Measurements from ENCODE around the gene GNL2. TPM values are rescaled to one million over a fixed set of nuclear protein-coding genes. Genes with fewer than 3 reads are reported as not detected.
"Not testable (repeated sequence)": the region's sequence is repeated elsewhere in the genome, so short reads cannot be mapped to it uniquely, and the experiment has no call there.

Gene GNL2
- total RNA-seq, 1 experiment from 2014 or later = 106 TPM

- Histone ChIP-seq H3K27ac (ENCODE audit: insufficient read length, low read depth, low read length) (no peak overlapping the region), H3K4me1 (ENCODE audit: insufficient read depth, low read length) (no peaks in the 10 kb centered on the region), H2BK120ac (ENCODE audit: low read depth, low read length, poor library complexity, severe bottlenecking) (no peak overlapping the region), H3K14ac (ENCODE audit: insufficient read depth, low read length) (no peak overlapping the region), H3K79me1 (ENCODE audit: insufficient read depth, low read depth, low read length, poor library complexity, severe bottlenecking) (no peaks in the 10 kb centered on the region), H4K91ac (ENCODE audit: insufficient read length, low read depth, low read length) (no peak overlapping the region), H3K23me2 (ENCODE audit: insufficient read length, low read depth, low read length, poor library complexity, severe bottlenecking) (no peaks in the 10 kb centered on the region), H2AK5ac (ENCODE audit: insufficient read length, low read length) (no peak overlapping the region), H3K23ac (ENCODE audit: insufficient read length, low read depth, low read length) (no peak overlapping the region), H3K79me2 (ENCODE audit: insufficient read depth, low read length) (peaks cover 6% of the 10 kb centered on the region; the same call in 1 of the 2 replicates), H3K9ac (ENCODE audit: extremely low read depth, insufficient read length, low read length) (no peak overlapping the region), H2BK15ac (ENCODE audit: low read depth, low read length) (no peak overlapping the region), H3K18ac (ENCODE audit: insufficient read length, low read depth, low read length) (no peak overlapping the region), H4K8ac (replicated peaks; ENCODE audit: insufficient read length, low read depth, low read length) (no peak overlapping the region), H2AFZ (ENCODE audit: low read length) (no peak overlapping the region), H2BK12ac (ENCODE audit: insufficient read length, low read depth, low read length) (no peak overlapping the region), H4K20me1 (ENCODE audit: control insufficient read depth, insufficient read depth, insufficient read length) (no peaks in the 10 kb centered on the region), H3K4me2 (ENCODE audit: insufficient read depth, insufficient read length, low read length) (no peak overlapping the region), H4K5ac (ENCODE audit: insufficient read length, low read depth, low read length) (no peak overlapping the region), H3K56ac (ENCODE audit: insufficient read length, low read depth, low read length) (no peak overlapping the region), H3K9me3 (ENCODE audit: control insufficient read depth, low read depth, low read length) (no peaks in the 10 kb centered on the region), H3K27me3 (ENCODE audit: insufficient read depth, low read length) (no peaks in the 10 kb centered on the region), H3T11ph (ENCODE audit: low read length) (no peak overlapping the region), H2BK5ac (ENCODE audit: insufficient read length, low read length) (no peak overlapping the region), H3K4ac (ENCODE audit: low read depth, low read length) (no peak overlapping the region), H2BK20ac (ENCODE audit: low read depth, low read length, poor library complexity, severe bottlenecking) (no peak overlapping the region)
- Mint-ChIP-seq H3K9me3 (no peaks in the 10 kb centered on the region), H3K4me3 (no peak overlapping the region), H3K4me1 (peaks cover 0 to 1% of the 10 kb centered on the region in 2 experiments; a peak in 1 of 4 replicates), H3K27ac (no peak overlapping the region), H3K36me3 (ENCODE audit: insufficient read depth in 1 of 3, low read depth in 3 of 3) (peaks cover 41 to 78% (median 73%) of the 10 kb centered on the region in 3 experiments; a peak in 6 of 7 replicates), H3K27me3 (ENCODE audit: low read depth) (no peaks in the 10 kb centered on the region)
- DNase-seq = no peak
- no CpG with 5 or more reads among the region's 2 CpGs for WGBS (ENCODE audit: extremely low coverage, insufficient read length, low lambda C conversion rate)
- TF ChIP-seq CTCF (conservative IDR thresholded peaks at IDR 0.05) = no peak
Observed at GRCh38 chr1:37588939-37589338, 6.8 kb downstream of the GNL2 start.

- H4K20me1 ChIP-seq (ENCODE audit: control insufficient read depth, insufficient read depth, insufficient read length); H3K79me1 ChIP-seq (ENCODE audit: insufficient read depth, low read depth, low read length, poor library complexity, severe bottlenecking); H2AK5ac ChIP-seq (ENCODE audit: insufficient read length, low read length); H3K18ac ChIP-seq (ENCODE audit: insufficient read length, low read depth, low read length); H4K5ac ChIP-seq (ENCODE audit: insufficient read length, low read depth, low read length); H3K4me3 Mint-ChIP-seq; DNase-seq; H4K91ac ChIP-seq (ENCODE audit: insufficient read length, low read depth, low read length); H2BK20ac ChIP-seq (ENCODE audit: low read depth, low read length, poor library complexity, severe bottlenecking); H2BK12ac ChIP-seq (ENCODE audit: insufficient read length, low read depth, low read length); H3K27ac Mint-ChIP-seq; H3K9ac ChIP-seq (ENCODE audit: extremely low read depth, insufficient read length, low read length); H3K27me3 Mint-ChIP-seq (ENCODE audit: low read depth); H3T11ph ChIP-seq (ENCODE audit: low read length); H2BK15ac ChIP-seq (ENCODE audit: low read depth, low read length); H3K27me3 ChIP-seq (ENCODE audit: insufficient read depth, low read length); H3K79me2 ChIP-seq (ENCODE audit: insufficient read depth, low read length); H2BK120ac ChIP-seq (ENCODE audit: low read depth, low read length, poor library complexity, severe bottlenecking); H3K14ac ChIP-seq (ENCODE audit: insufficient read depth, low read length); H3K4me2 ChIP-seq (ENCODE audit: insufficient read depth, insufficient read length, low read length); H3K27ac ChIP-seq (ENCODE audit: insufficient read length, low read depth, low read length); H4K8ac ChIP-seq (replicated peaks; ENCODE audit: insufficient read length, low read depth, low read length); H3K9me3 Mint-ChIP-seq; H3K23ac ChIP-seq (ENCODE audit: insufficient read length, low read depth, low read length); H3K4ac ChIP-seq (ENCODE audit: low read depth, low read length); H3K4me1 ChIP-seq (ENCODE audit: insufficient read depth, low read length); H2BK5ac ChIP-seq (ENCODE audit: insufficient read length, low read length); H3K9me3 ChIP-seq (ENCODE audit: control insufficient read depth, low read depth, low read length); H3K4me1 Mint-ChIP-seq; H2AFZ ChIP-seq (ENCODE audit: low read length); H3K56ac ChIP-seq (ENCODE audit: insufficient read length, low read depth, low read length); H3K23me2 ChIP-seq (ENCODE audit: insufficient read length, low read depth, low read length, poor library complexity, severe bottlenecking): not testable (repeated sequence)
- WGBS (ENCODE audit: extremely low coverage, insufficient read length, low lambda C conversion rate) = no CpG with 5 or more reads among the region's 4 CpGs
- peaks cover 41 to 82% (median 78%) of the 10 kb centered on the region in 3 experiments; a peak in 6 of 7 replicates for H3K36me3 Mint-ChIP-seq (ENCODE audit: insufficient read depth in 1 of 3, low read depth in 3 of 3)
Observed at GRCh38 chr1:37584544-37584943, 11.2 kb downstream of the GNL2 start.

All from H9 (cell line).